SK-N-SH treated with all-trans-retinoic acid at 6 μM for 48 hours (cell line): ENCODE data around the gene CRIP1.

Experiments used
- ATAC-seq: fragments of 200-7000 bp; cut with Tn5 transposase; 3 replicates; pipeline ENCODE4 v1.9.1; 2020; ENCODE audit warnings: mild to moderate bottlenecking, moderate library complexity
- CSDC2 ChIP-seq: fragments of 250-450 bp; sonication (Bioruptor Pico); IDR thresholded peaks from 2 replicates; pipeline ENCODE4 v1.5.0; 2020; ENCODE audit warnings: mild to moderate bottlenecking, moderate library complexity
- ESRRG ChIP-seq: fragments of 250-450 bp; sonication (Bioruptor Pico); IDR thresholded peaks from 2 replicates; pipeline ENCODE4 v1.6.1; 2021; ENCODE audit warnings: mild to moderate bottlenecking
- GLIS3 ChIP-seq: fragments of 250-450 bp; sonication (Bioruptor Pico); IDR thresholded peaks from 2 replicates; pipeline ENCODE4 v1.5.0; 2020; ENCODE audit warnings: mild to moderate bottlenecking, moderate library complexity
- ISL1 ChIP-seq: fragments of 250-450 bp; sonication (Bioruptor Pico); IDR thresholded peaks from 2 replicates; pipeline ENCODE4 v2.1.2; 2022; ENCODE audit warnings: mild to moderate bottlenecking, moderate library complexity
- PPARA ChIP-seq: fragments of 250-450 bp; sonication (Bioruptor Pico); IDR thresholded peaks from 2 replicates; pipeline ENCODE4 v1.5.0; 2020; ENCODE audit warnings: mild to moderate bottlenecking, borderline replicate concordance
- RARB ChIP-seq: fragments of 250-450 bp; sonication (Bioruptor Pico); IDR thresholded peaks from 2 replicates; pipeline ENCODE4 v1.8.0; 2021; ENCODE audit warnings: mild to moderate bottlenecking, moderate library complexity
- TOX ChIP-seq: fragments of 250-450 bp; sonication (Bioruptor Pico); IDR thresholded peaks from 2 replicates; pipeline ENCODE4 v1.8.0; 2021; ENCODE audit warnings: mild to moderate bottlenecking, moderate library complexity, borderline replicate concordance
- ZFP30 ChIP-seq: fragments of 450-650 bp; formaldehyde crosslinking; IDR thresholded peaks from 2 replicates; pipeline ENCODE4 v1.5.0; 2022; ENCODE audit warnings: mild to moderate bottlenecking, moderate library complexity
- ZNF565 ChIP-seq: fragments of 450-650 bp; formaldehyde crosslinking; conservative IDR thresholded peaks from 2 replicates; pipeline ENCODE4 v1.5.0; 2020; ENCODE audit warnings: low read depth, mild to moderate bottlenecking, moderate library complexity
- ZNF70 ChIP-seq: fragments of 450-650 bp; formaldehyde crosslinking; IDR thresholded peaks from 2 replicates; pipeline ENCODE4 v1.5.0; 2020; ENCODE audit warnings: mild to moderate bottlenecking, moderate library complexity
- ZNF8 ChIP-seq: fragments of 450-650 bp; formaldehyde crosslinking; IDR thresholded peaks from 2 replicates; pipeline ENCODE4 v1.5.0; 2020; ENCODE audit warnings: mild to moderate bottlenecking, moderate library complexity
- TF ChIP-seq, protein P1 (sequence below): fragments of 250-450 bp; sonication (Bioruptor Pico); IDR thresholded peaks from 2 replicates; pipeline ENCODE4 v1.5.0; 2020; ENCODE audit warnings: mild to moderate bottlenecking, moderate library complexity
- TF ChIP-seq, protein P2 (sequence below): fragments of 250-450 bp; sonication (Bioruptor Pico); IDR thresholded peaks from 2 replicates; pipeline ENCODE4 v1.8.0; 2021; ENCODE audit warnings: low read depth, mild to moderate bottlenecking, moderate library complexity, borderline replicate concordance
- TF ChIP-seq, protein P3 (sequence below): fragments of 250-450 bp; sonication (Bioruptor Pico); IDR thresholded peaks from 2 replicates; pipeline ENCODE4 v1.8.0; 2020; ENCODE audit warnings: mild to moderate bottlenecking, moderate library complexity, borderline replicate concordance
- TF ChIP-seq, protein P4 (sequence below): fragments of 250-450 bp; sonication (Bioruptor Pico); IDR thresholded peaks from 2 replicates; pipeline ENCODE4 v1.5.1; 2021; ENCODE audit warnings: mild to moderate bottlenecking, moderate library complexity

CRIP1 gene

DNA sequence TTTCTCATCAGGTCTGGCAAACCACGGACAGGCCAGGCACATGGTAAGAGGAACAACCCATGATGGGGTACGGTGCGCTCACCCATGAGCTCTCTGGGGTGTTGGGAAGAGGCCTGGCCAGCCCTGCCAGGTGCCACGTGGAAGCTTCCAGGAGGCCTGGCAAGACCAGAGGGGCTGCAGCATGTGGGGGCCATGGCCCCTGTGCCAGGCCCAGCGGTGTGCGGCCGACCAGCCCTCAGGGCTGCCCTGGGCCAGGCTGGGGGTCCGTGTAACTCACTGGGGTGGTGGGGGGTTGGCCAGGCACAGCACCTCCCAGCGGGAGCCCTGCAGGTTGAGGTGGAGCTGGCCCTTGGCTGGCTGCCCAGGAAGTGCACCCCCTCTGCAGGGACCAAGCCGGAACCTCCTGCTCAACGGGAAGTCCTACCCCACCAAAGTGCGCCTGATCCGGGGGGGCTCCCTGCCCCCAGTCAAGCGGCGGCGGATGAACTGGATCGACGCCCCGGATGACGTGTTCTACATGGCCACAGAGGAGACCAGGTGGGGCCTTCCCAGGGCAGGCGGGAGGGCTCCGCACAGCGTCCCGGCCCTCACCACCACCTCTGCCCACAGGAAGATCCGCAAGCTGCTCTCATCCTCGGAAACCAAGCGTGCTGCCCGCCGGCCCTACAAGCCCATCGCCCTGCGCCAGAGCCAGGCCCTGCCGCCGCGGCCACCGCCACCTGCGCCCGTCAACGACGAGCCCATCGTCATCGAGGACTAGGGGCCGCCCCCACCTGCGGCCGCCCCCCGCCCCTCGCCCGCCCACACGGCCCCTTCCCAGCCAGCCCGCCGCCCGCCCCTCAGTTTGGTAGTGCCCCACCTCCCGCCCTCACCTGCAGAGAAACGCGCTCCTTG lies 17.0 kb upstream of the CRIP1 start:
- ATAC-seq = no peak
- TF ChIP-seq, protein P1, sequence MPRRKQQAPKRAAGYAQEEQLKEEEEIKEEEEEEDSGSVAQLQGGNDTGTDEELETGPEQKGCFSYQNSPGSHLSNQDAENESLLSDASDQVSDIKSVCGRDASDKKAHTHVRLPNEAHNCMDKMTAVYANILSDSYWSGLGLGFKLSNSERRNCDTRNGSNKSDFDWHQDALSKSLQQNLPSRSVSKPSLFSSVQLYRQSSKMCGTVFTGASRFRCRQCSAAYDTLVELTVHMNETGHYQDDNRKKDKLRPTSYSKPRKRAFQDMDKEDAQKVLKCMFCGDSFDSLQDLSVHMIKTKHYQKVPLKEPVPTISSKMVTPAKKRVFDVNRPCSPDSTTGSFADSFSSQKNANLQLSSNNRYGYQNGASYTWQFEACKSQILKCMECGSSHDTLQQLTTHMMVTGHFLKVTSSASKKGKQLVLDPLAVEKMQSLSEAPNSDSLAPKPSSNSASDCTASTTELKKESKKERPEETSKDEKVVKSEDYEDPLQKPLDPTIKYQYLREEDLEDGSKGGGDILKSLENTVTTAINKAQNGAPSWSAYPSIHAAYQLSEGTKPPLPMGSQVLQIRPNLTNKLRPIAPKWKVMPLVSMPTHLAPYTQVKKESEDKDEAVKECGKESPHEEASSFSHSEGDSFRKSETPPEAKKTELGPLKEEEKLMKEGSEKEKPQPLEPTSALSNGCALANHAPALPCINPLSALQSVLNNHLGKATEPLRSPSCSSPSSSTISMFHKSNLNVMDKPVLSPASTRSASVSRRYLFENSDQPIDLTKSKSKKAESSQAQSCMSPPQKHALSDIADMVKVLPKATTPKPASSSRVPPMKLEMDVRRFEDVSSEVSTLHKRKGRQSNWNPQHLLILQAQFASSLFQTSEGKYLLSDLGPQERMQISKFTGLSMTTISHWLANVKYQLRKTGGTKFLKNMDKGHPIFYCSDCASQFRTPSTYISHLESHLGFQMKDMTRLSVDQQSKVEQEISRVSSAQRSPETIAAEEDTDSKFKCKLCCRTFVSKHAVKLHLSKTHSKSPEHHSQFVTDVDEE (CRISPR knock-in tag) = no peak
- TF ChIP-seq, all 23 proteins: peak for 0

DNA sequence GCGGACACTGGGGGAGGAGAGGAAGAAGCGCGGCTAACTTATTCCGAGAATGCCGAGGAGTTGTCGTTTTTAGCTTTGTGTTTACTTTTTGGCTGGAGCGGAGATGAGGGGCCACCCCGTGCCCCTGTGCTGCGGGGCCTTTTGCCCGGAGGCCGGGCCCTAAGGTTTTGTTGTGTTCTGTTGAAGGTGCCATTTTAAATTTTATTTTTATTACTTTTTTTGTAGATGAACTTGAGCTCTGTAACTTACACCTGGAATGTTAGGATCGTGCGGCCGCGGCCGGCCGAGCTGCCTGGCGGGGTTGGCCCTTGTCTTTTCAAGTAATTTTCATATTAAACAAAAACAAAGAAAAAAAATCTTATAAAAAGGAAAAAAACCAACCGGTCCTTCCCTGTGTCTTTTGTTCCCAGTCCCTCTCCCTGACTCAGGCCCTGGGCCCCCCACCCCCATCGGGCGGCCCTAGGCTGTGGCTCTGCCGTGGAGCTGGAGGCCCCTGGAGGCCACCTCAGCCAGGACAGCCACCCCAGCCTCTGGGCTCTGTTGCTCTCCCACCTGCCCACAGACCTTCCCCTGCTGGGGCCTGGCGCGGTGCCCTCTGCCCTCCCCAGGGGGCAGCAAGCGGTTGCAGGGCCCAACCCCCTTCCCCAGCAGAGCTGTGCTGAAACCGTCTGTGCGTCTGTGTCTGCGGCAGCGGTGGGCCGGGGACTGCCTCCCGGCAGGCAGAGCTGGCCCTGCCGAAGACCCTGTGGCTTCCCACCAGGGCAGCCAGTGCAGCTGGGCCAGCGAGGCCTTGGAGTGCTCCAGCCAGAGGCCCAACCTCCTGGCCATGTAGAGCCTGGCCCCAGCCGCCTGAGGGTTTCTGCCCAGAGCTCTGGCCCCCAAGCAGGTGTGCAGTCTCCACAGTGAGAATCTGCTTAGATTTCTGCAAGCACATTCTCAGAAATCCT lies 16.1 kb upstream of the CRIP1 start:
- TF ChIP-seq ZNF565 (CRISPR knock-in tag) (no peak), PPARA (CRISPR knock-in tag) (no peak), RARB (CRISPR knock-in tag) (no peak), TOX (CRISPR knock-in tag) (no peak), ZFP30 (CRISPR knock-in tag) (no peak), ESRRG (CRISPR knock-in tag) (no peak), CSDC2 (CRISPR knock-in tag) (no peak), ISL1 (no peak), GLIS3 (CRISPR knock-in tag) (no peak)
- TF ChIP-seq, protein P2, sequence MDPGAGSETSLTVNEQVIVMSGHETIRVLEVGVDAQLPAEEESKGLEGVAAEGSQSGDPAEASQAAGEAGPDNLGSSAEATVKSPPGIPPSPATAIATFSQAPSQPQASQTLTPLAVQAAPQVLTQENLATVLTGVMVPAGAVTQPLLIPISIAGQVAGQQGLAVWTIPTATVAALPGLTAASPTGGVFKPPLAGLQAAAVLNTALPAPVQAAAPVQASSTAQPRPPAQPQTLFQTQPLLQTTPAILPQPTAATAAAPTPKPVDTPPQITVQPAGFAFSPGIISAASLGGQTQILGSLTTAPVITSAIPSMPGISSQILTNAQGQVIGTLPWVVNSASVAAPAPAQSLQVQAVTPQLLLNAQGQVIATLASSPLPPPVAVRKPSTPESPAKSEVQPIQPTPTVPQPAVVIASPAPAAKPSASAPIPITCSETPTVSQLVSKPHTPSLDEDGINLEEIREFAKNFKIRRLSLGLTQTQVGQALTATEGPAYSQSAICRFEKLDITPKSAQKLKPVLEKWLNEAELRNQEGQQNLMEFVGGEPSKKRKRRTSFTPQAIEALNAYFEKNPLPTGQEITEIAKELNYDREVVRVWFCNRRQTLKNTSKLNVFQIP (CRISPR knock-in tag) = no peak
- TF ChIP-seq, protein P3, sequence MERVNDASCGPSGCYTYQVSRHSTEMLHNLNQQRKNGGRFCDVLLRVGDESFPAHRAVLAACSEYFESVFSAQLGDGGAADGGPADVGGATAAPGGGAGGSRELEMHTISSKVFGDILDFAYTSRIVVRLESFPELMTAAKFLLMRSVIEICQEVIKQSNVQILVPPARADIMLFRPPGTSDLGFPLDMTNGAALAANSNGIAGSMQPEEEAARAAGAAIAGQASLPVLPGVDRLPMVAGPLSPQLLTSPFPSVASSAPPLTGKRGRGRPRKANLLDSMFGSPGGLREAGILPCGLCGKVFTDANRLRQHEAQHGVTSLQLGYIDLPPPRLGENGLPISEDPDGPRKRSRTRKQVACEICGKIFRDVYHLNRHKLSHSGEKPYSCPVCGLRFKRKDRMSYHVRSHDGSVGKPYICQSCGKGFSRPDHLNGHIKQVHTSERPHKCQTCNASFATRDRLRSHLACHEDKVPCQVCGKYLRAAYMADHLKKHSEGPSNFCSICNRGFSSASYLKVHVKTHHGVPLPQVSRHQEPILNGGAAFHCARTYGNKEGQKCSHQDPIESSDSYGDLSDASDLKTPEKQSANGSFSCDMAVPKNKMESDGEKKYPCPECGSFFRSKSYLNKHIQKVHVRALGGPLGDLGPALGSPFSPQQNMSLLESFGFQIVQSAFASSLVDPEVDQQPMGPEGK (CRISPR knock-in tag) = no peak
- TF ChIP-seq, protein P1 (CRISPR knock-in tag) = no peak
- no peak for ATAC-seq

DNA sequence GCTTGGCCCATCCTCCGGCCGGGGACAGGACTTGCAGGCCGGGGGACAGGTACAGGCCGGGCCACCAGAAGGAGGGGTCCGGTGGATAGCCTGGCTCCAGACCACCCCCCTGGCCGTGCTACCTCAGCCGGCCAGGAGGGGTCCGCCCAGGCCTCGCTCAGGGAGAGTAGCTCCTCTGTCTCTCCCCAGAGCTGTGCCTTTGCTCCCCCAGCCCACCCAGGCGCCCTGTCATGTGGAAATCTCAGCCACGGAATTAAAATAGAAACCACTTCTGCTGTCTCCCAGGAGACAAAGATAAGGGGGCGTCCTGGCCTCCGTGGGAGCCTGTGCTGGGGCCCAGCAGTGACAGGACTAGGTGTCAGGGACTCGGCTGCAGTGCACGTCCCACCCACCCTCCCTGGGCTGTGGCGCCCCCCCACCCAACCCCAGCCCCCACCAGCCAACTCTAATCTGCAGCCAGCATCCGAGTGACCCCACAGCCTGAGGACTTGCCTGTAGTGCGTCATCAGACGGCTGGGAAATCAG lies 15.3 kb upstream of the CRIP1 start:
- TF ChIP-seq, protein P2 (CRISPR knock-in tag) = no peak
- no peak for TF ChIP-seq CSDC2 (CRISPR knock-in tag)
- TF ChIP-seq, protein P4, sequence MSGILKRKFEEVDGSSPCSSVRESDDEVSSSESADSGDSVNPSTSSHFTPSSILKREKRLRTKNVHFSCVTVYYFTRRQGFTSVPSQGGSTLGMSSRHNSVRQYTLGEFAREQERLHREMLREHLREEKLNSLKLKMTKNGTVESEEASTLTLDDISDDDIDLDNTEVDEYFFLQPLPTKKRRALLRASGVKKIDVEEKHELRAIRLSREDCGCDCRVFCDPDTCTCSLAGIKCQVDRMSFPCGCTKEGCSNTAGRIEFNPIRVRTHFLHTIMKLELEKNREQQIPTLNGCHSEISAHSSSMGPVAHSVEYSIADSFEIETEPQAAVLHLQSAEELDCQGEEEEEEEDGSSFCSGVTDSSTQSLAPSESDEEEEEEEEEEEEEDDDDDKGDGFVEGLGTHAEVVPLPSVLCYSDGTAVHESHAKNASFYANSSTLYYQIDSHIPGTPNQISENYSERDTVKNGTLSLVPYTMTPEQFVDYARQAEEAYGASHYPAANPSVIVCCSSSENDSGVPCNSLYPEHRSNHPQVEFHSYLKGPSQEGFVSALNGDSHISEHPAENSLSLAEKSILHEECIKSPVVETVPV (CRISPR knock-in tag) = no peak
- no peak for TF ChIP-seq ZNF70 (CRISPR knock-in tag)
- TF ChIP-seq ZNF8 (CRISPR knock-in tag) = no peak
- no peak for TF ChIP-seq ESRRG (CRISPR knock-in tag)
- TF ChIP-seq, protein P3 (CRISPR knock-in tag) = no peak
- TF ChIP-seq PPARA (CRISPR knock-in tag) = no peak
- TF ChIP-seq ZFP30 (CRISPR knock-in tag) = no peak
- ATAC-seq = no peak
